ENCODE measurements around the gene ITGA2B. TPM values are rescaled to one million over a fixed set of nuclear protein-coding genes. Genes with fewer than 3 reads are reported as not detected.

Gene ITGA2B
- total RNA-seq, 3 donors from 2014 or later (not counting 1 experiment from before 2014, with no cell fraction given), result 8.8 to 32.9 (median 32.6) TPM

DNA sequence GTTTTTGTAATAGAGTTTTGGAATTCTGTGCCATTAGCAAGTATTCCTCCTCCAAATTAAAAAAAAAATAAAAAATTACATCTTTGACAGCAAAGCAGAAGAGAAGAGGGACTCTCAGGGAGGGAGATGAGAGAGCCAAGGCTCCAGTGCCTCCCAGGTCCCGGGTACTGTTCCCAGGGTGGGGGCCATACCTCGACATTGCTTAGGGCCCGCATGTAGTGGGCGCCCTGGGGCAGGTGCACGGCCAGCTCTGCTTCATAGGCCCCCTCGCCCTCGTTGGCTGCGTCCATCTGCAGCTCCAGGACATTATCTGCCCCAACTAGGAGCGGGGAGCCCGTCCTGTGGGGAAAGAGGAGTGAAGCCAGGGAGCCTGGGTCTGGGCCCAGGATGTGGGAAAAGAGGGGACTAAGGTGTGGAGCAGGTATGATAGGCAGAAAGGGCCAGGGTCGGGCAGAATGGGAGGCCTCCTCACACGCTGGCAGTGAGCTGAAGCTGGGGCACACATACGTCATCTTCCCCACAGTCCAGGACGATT lies 11.2 kb downstream of the ITGA2B start:
- no peak overlapping the region for H3K4me3 ChIP-seq (ENCODE audit: low read length)
- peaks cover 4% of the 10 kb centered on the region for H3K4me1 ChIP-seq (ENCODE audit: control insufficient read depth, insufficient read depth, low read length)
- ATAC-seq (no peak), DNase-seq (no peak)
- Mint-ChIP-seq H3K4me1 (no peaks in the 10 kb centered on the region), H3K36me3 (no peaks in the 10 kb centered on the region), H3K4me3 (no peak overlapping the region), H3K27me3 (ENCODE audit: low read depth in 2 of 2) (peaks cover 0 to 3% of the 10 kb centered on the region in 2 donors), H3K9me3 (no peaks in the 10 kb centered on the region), H3K27ac (no peak overlapping the region)
- no peaks in the 10 kb centered on the region for H3K36me3 ChIP-seq (ENCODE audit: control insufficient read depth, insufficient read depth, low read length)
- intact Hi-C loops (cut with micrococcal nuclease), result no loop called here
- no peaks in the 10 kb centered on the region for H3K27me3 ChIP-seq (ENCODE audit: control insufficient read depth, insufficient read depth, low read length)
- H3K27ac ChIP-seq (ENCODE audit: low read length), result no peak overlapping the region
- 90% methylated on average over 14 of the region's 14 CpGs for WGBS (ENCODE audit: insufficient coverage)
- TF ChIP-seq, protein P1, sequence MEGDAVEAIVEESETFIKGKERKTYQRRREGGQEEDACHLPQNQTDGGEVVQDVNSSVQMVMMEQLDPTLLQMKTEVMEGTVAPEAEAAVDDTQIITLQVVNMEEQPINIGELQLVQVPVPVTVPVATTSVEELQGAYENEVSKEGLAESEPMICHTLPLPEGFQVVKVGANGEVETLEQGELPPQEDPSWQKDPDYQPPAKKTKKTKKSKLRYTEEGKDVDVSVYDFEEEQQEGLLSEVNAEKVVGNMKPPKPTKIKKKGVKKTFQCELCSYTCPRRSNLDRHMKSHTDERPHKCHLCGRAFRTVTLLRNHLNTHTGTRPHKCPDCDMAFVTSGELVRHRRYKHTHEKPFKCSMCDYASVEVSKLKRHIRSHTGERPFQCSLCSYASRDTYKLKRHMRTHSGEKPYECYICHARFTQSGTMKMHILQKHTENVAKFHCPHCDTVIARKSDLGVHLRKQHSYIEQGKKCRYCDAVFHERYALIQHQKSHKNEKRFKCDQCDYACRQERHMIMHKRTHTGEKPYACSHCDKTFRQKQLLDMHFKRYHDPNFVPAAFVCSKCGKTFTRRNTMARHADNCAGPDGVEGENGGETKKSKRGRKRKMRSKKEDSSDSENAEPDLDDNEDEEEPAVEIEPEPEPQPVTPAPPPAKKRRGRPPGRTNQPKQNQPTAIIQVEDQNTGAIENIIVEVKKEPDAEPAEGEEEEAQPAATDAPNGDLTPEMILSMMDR (IDR thresholded peaks at IDR 0.05), result no peak
- no peaks in the 10 kb centered on the region for H3K9me3 ChIP-seq (ENCODE audit: control insufficient read depth, insufficient read depth, low read length)

- H3K9me3 Mint-ChIP-seq, result no peaks in the 10 kb centered on the region
- peaks cover 5 to 6% of the 10 kb centered on the region in 2 donors for H3K27me3 Mint-ChIP-seq (ENCODE audit: low read depth in 2 of 2)
- no peaks in the 10 kb centered on the region for H3K36me3 Mint-ChIP-seq
- H3K4me1 Mint-ChIP-seq, result no peaks in the 10 kb centered on the region
- whole genome bisulfite sequencing (ENCODE audit: insufficient coverage), result 88% methylated on average over 12 of the region's 12 CpGs
- intact Hi-C loops (cut with micrococcal nuclease), result no loop called here
- TF ChIP-seq, protein P1 (IDR thresholded peaks at IDR 0.05), result no peak
- no peak overlapping the region for H3K27ac Mint-ChIP-seq
- H3K4me3 Mint-ChIP-seq, result no peak overlapping the region
- no peak overlapping the region for H3K27ac ChIP-seq (ENCODE audit: low read length)
- DNase-seq, result no peak
- no peaks in the 10 kb centered on the region for H3K27me3 ChIP-seq (ENCODE audit: control insufficient read depth, insufficient read depth, low read length)
- no peaks in the 10 kb centered on the region for H3K36me3 ChIP-seq (ENCODE audit: control insufficient read depth, insufficient read depth, low read length)
- H3K9me3 ChIP-seq (ENCODE audit: control insufficient read depth, insufficient read depth, low read length), result no peaks in the 10 kb centered on the region
- H3K4me1 ChIP-seq (ENCODE audit: control insufficient read depth, insufficient read depth, low read length), result peaks cover 4% of the 10 kb centered on the region
- no peak overlapping the region for H3K4me3 ChIP-seq (ENCODE audit: low read length)
- ATAC-seq, result no peak
Measured at GRCh38 chr17:44376779-44377178, 12.7 kb downstream of the ITGA2B start.

GRCh38 chr17:44376124-44376523 lies 13.3 kb downstream of the ITGA2B start:
- Mint-ChIP-seq H3K36me3 (no peaks in the 10 kb centered on the region), H3K27ac (no peak overlapping the region), H3K9me3 (no peaks in the 10 kb centered on the region), H3K4me3 (no peak overlapping the region), H3K4me1 (no peaks in the 10 kb centered on the region), H3K27me3 (ENCODE audit: low read depth in 2 of 2) (peaks cover 6 to 8% of the 10 kb centered on the region in 2 donors)
- H3K4me3 ChIP-seq (ENCODE audit: low read length), result no peak overlapping the region
- ATAC-seq (peak in 1 of 3 donors; percentile 35), DNase-seq (no peak)
- TF ChIP-seq, protein P1 (IDR thresholded peaks at IDR 0.05), result no peak
- intact Hi-C loops (cut with micrococcal nuclease), result no loop called here
- no peaks in the 10 kb centered on the region for H3K27me3 ChIP-seq (ENCODE audit: control insufficient read depth, insufficient read depth, low read length)
- 58% methylated on average over 5 of the region's 5 CpGs for WGBS (ENCODE audit: insufficient coverage)
- peaks cover 4% of the 10 kb centered on the region for H3K4me1 ChIP-seq (ENCODE audit: control insufficient read depth, insufficient read depth, low read length)
- H3K36me3 ChIP-seq (ENCODE audit: control insufficient read depth, insufficient read depth, low read length), result no peaks in the 10 kb centered on the region
- H3K9me3 ChIP-seq (ENCODE audit: control insufficient read depth, insufficient read depth, low read length), result no peaks in the 10 kb centered on the region
- no peak overlapping the region for H3K27ac ChIP-seq (ENCODE audit: low read length)

Measured in natural killer cell (primary cell).